Neuronal stem cell (in vitro differentiated cells): ENCODE results near the gene CPNE9.
"Not testable (repeated sequence)": the region's sequence is repeated elsewhere in the genome, so short reads cannot be mapped to it uniquely, and the experiment has no call there.

Experiments used
- DNase-seq: peaks from one replicate; pipeline ENCODE4 v3.0.0-alpha.2; 2013; ENCODE audit warnings: low spot score
- H2AFZ ChIP-seq: one replicate; pipeline ENCODE4 v1.6.1; 2013; ENCODE audit warnings: mild to moderate bottlenecking, low read length, inconsistent platforms
- H2AK5ac ChIP-seq: 2 replicates; pipeline ENCODE4 v1.6.1; 2013; ENCODE audit warnings: low read depth, mild to moderate bottlenecking, inconsistent platforms, low read length, moderate library complexity, mixed read lengths
- H2BK120ac ChIP-seq: 2 replicates; pipeline ENCODE4 v1.6.1; 2013; ENCODE audit warnings: low read depth, mild to moderate bottlenecking, inconsistent platforms, low read length, moderate library complexity, mixed read lengths
- H2BK12ac ChIP-seq: one replicate; pipeline ENCODE4 v1.6.1; 2013; ENCODE audit warnings: low read length, inconsistent platforms
- H2BK15ac ChIP-seq: 2 replicates; pipeline ENCODE4 v1.6.1; 2013; ENCODE audit warnings: mild to moderate bottlenecking, low read length, inconsistent platforms, mixed read lengths
- H2BK5ac ChIP-seq: one replicate; pipeline ENCODE4 v1.6.1; 2013; ENCODE audit warnings: inconsistent platforms, mild to moderate bottlenecking, low read length, moderate library complexity
- H3K14ac ChIP-seq: one replicate; pipeline ENCODE4 v1.6.1; 2013; ENCODE audit warnings: low read length, inconsistent platforms
- H3K18ac ChIP-seq: 2 replicates; pipeline ENCODE4 v1.6.1; 2013; ENCODE audit warnings: low read length, inconsistent platforms
- H3K23ac ChIP-seq: 2 replicates; pipeline ENCODE4 v1.6.1; 2013; ENCODE audit warnings: low read depth, mild to moderate bottlenecking, mixed read lengths, low read length, inconsistent platforms; ENCODE audit not compliant: poor library complexity
- H3K27ac ChIP-seq: replicated peaks from 3 replicates; pipeline ENCODE4 v1.5.1; 2013; ENCODE audit warnings: low read length, inconsistent platforms
- H3K27me3 ChIP-seq, 3 experiments: 2 replicates each; pipeline ENCODE4 v1.6.1; 2013; ENCODE audit warnings: low read length in 3 of 3, mild to moderate bottlenecking in 2 of 3, inconsistent platforms in 1 of 3, low read depth in 1 of 3, mixed read lengths in 1 of 3, moderate library complexity in 1 of 3; ENCODE audit not compliant: control insufficient read depth in 3 of 3, insufficient read depth in 3 of 3
- H3K36me3 ChIP-seq, 2 donors: replicated peaks in 1 of 2; 2 replicates each; pipeline ENCODE4 v1.6.1; 2013; ENCODE audit warnings: low read length in 2 of 2; ENCODE audit not compliant: control insufficient read depth in 2 of 2, insufficient read depth in 2 of 2
- H3K4ac ChIP-seq: 2 replicates; pipeline ENCODE4 v1.6.1; 2013; ENCODE audit warnings: inconsistent platforms, mild to moderate bottlenecking, low read length, moderate library complexity
- H3K4me1 ChIP-seq, 2 donors: 1 replicate in 1 of 2; 2 replicates in 1 of 2; pipeline ENCODE4 v1.6.1; 2013; ENCODE audit warnings: low read length in 2 of 2, low read depth in 1 of 2; ENCODE audit not compliant: control insufficient read depth in 2 of 2, insufficient read depth in 1 of 2
- H3K4me2 ChIP-seq: one replicate; pipeline ENCODE4 v1.6.1; 2013; ENCODE audit warnings: mild to moderate bottlenecking, low read length, inconsistent platforms; ENCODE audit not compliant: insufficient read depth, poor library complexity, severe bottlenecking
- H3K4me3 ChIP-seq, 2 donors: 2 replicates each; pipeline ENCODE4 v1.5.1; 2013; ENCODE audit warnings: low read length in 2 of 2, mild to moderate bottlenecking in 2 of 2, inconsistent platforms in 1 of 2, moderate library complexity in 1 of 2
- H3K79me1 ChIP-seq: one replicate; pipeline ENCODE4 v1.6.1; 2013; ENCODE audit warnings: low read depth, mild to moderate bottlenecking, inconsistent platforms, low read length, moderate library complexity
- H3K9ac ChIP-seq: one replicate; pipeline ENCODE4 v1.6.1; 2013; ENCODE audit warnings: mild to moderate bottlenecking, low read depth, low read length, inconsistent platforms; ENCODE audit not compliant: poor library complexity
- H3K9me3 ChIP-seq, 2 donors: replicated peaks in 1 of 2; 2 replicates each; pipeline versions ENCODE3 to v1.6.1; 2013; ENCODE audit warnings: low read length in 2 of 2, mild to moderate bottlenecking in 2 of 2, inconsistent platforms in 1 of 2, low read depth in 1 of 2, mixed read lengths in 1 of 2, moderate library complexity in 1 of 2; ENCODE audit not compliant: control insufficient read depth in 2 of 2, insufficient read depth in 1 of 2
- H4K8ac ChIP-seq: one replicate; pipeline ENCODE4 v1.6.1; 2013; ENCODE audit warnings: low read depth, mild to moderate bottlenecking, inconsistent platforms, low read length, moderate library complexity
- H4K91ac ChIP-seq: one replicate; pipeline ENCODE4 v1.6.1; 2013; ENCODE audit warnings: low read length, low read depth, mild to moderate bottlenecking, inconsistent platforms; ENCODE audit not compliant: poor library complexity
- WGBS, 2 donors: extraction: QIAGEN DNeasy Blood & Tissue Kit; methylation state at CpG; one replicate each; pipeline ENCODE4 v1.1.7; 2013; ENCODE audit warnings: missing lambda C conversion rate in 2 of 2, mixed read lengths in 1 of 2; ENCODE audit not compliant: insufficient read length in 2 of 2, insufficient replicate concordance in 1 of 2; ENCODE audit errors: extremely low coverage in 2 of 2; 5-methylcytosine and 5-hydroxymethylcytosine counted together

The CPNE9 gene

GRCh38 chr3:9769426-9770275 lies 66.0 kb downstream of the CPNE9 start, which contains the start of gene CAMK1:
Gene CAMK1, minus strand, starts transcription at chr3:9769947. Its CDS starts 2,198 bp downstream, at chr3:9767749.
- Histone ChIP-seq H4K8ac (no peak within 1 kb of the TSS), H3K79me1 (peaks cover 4% of the 10 kb centered on the region), H3K9me3 (peaks cover 0 to 2% of the 10 kb centered on the region in 2 donors), H3K27ac (no peak within 1 kb of the TSS), H3K18ac (peak within 1 kb of the TSS; percentile 92), H3K27me3 (no peaks in the 10 kb centered on the region), H3K4me3 (peak within 1 kb of the TSS; percentile 42 to 82), H2BK12ac (no peak within 1 kb of the TSS), H4K91ac (peak within 1 kb of the TSS; percentile 59), H2BK120ac (no peak within 1 kb of the TSS), H3K36me3 (peaks cover 9 to 16% of the 10 kb centered on the region in 2 donors), H2BK5ac (peak within 1 kb of the TSS; percentile 56), H2BK15ac (peak within 1 kb of the TSS; percentile 84), H2AFZ (peak within 1 kb of the TSS; percentile 76), H3K14ac (peak within 1 kb of the TSS; percentile 27), H3K4ac (peak within 1 kb of the TSS; percentile 41), H2AK5ac (peak within 1 kb of the TSS; percentile 72), H3K4me1 (peaks cover 0 to 13% of the 10 kb centered on the region in 2 donors), H3K23ac (peak within 1 kb of the TSS; percentile 88), H3K9ac (peak within 1 kb of the TSS; percentile 89), H3K4me2 (peak within 1 kb of the TSS; percentile 82)
- DNase-seq, result peak; percentile 62
- WGBS, 2 donors, result no CpG with 5 or more reads among the region's 49 CpGs

GRCh38 chr3:9770276-9770812 lies 66.7 kb downstream of the CPNE9 start:
- Histone ChIP-seq H2BK15ac (no peak overlapping the region), H3K4ac (no peak overlapping the region), H3K9ac (peak overlapping the region; percentile 89), H3K14ac (no peak overlapping the region), H2BK5ac (no peak overlapping the region), H2BK12ac (no peak overlapping the region), H3K18ac (peak overlapping the region; percentile 85), H3K4me2 (peak overlapping the region; percentile 82), H4K91ac (no peak overlapping the region), H3K27me3 (no peaks in the 10 kb centered on the region), H3K27ac (no peak overlapping the region), H2AFZ (peak overlapping the region; percentile 76), H2AK5ac (peak overlapping the region; percentile 72), H3K79me1 (peaks cover 4% of the 10 kb centered on the region), H3K9me3 (peaks cover 0 to 2% of the 10 kb centered on the region in 2 donors), H4K8ac (no peak overlapping the region), H3K23ac (no peak overlapping the region), H3K4me1 (peaks cover 0 to 13% of the 10 kb centered on the region in 2 donors), H3K4me3 (peak overlapping the region; percentile 42 to 82), H2BK120ac (no peak overlapping the region), H3K36me3 (peaks cover 9 to 14% of the 10 kb centered on the region in 2 donors)
- no peak for DNase-seq
- no CpG with 5 or more reads among the region's 15 CpGs for WGBS, 2 donors

GRCh38 chr3:9771007-9771406 lies 67.4 kb downstream of the CPNE9 start:
- H3K23ac ChIP-seq, H3K27ac ChIP-seq, H2BK12ac ChIP-seq, H2BK120ac ChIP-seq, H3K14ac ChIP-seq, DNase-seq, H2BK15ac ChIP-seq, H3K4me2 ChIP-seq, H3K79me1 ChIP-seq, H3K4ac ChIP-seq, H3K9ac ChIP-seq, H4K91ac ChIP-seq, H2AFZ ChIP-seq, H3K36me3 ChIP-seq, H2BK5ac ChIP-seq, H3K18ac ChIP-seq, H2AK5ac ChIP-seq, H3K4me3 ChIP-seq, H3K27me3 ChIP-seq, H4K8ac ChIP-seq, H3K9me3 ChIP-seq: not testable (repeated sequence)
- peaks cover 0 to 10% of the 10 kb centered on the region in 2 donors for H3K4me1 ChIP-seq
- no CpG with 5 or more reads among the region's 2 CpGs for WGBS, 2 donors
